ENCODE measurements around the gene ATP9B.

ATP9B gene

GRCh38 chr18:79418642-79419041 is 349.4 kb downstream of the ATP9B start:
- no peak for DNase-seq

DNA sequence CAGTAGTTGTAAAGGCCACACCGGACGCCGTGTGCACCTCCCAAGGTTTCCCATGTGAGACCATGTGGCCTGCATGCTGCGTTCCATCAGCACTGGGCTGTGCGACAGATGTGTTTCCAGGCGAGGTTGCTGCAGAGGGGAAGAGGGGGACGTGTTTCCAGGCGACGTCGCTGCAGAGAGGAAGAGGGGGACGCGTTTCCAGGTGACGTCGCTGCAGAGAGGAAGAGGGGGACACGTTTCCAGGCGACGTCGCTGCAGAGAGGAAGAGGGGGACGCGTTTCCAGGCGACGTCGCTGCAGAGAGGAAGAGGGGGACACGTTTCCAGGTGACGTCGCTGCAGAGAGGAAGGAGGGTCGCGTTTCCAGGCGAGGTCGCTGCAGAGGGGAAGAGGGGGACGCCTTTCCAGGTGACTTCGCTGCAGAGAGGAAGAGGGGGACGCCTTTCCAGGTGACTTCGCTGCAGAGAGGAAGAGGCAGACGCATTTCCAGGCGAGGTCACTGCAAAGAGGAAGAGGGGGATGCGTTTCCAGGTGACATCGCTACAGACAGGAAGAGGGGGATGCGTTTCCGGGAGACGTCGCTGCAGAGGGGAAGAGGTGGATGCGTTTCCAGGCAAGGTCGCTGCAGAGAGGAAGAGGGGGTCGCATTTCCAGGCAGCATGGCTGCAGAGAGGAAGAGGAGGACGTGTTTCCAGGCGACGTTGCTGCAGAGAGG is 351.0 kb downstream of the ATP9B start:
- no peak for DNase-seq

- DNase-seq = no peak
Measured at GRCh38 chr18:79421275-79421857, 352.2 kb downstream of the ATP9B start.

- DNase-seq = no peak
Measured at GRCh38 chr18:79422022-79422782, 353.0 kb downstream of the ATP9B start.

- no peak for DNase-seq
Measured at GRCh38 chr18:79422783-79423165, 353.6 kb downstream of the ATP9B start.

DNA sequence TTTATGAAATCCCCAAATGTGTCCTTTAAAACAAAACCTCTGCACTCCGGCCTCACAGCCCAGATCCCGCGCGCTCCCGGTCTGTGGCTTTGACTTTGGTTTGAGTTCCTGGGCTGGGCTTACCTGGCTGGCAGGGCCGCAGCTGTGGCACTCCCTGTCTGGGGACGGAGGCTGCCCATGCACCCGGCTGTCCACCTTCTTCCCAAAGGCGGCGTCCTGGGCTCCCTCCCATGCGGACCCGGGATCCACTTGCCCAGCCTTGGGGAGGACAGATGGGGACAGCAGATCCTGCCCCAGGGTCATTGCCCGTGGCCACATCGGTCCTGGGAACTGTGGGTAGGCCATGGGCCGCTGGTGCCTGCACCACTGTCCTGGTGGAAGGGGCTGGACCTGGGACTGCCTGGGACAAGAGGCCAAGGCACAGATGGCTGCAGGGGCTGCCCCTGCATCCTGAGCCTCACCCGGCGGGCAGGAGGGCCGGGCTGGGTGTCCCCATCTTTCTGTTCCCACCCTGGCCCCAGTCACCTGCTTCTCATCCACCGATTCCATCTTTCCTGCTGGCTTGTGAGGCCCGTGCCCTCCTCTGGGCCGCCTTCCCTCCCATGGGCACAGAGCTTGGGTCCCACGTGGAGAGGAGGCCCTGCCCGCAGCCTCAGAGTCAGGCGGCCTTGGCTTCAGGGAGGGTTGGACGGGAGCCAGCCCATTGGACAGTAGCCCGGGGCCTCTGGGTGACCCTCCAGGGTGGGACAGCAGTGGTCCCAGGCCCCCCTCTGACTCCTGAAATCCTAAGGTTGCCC is 354.2 kb downstream of the ATP9B start:
- DNase-seq = no peak

GRCh38 chr18:79424008-79424565 is 354.9 kb downstream of the ATP9B start:
- DNase-seq = no peak

- no peak for DNase-seq
Measured at GRCh38 chr18:79424880-79425568, 355.8 kb downstream of the ATP9B start.

GRCh38 chr18:79425569-79425886 is 356.3 kb downstream of the ATP9B start:
- DNase-seq = no peak

- no peak for DNase-seq
Measured at GRCh38 chr18:79426376-79427300, 357.4 kb downstream of the ATP9B start.

- no peak for DNase-seq
Measured at GRCh38 chr18:79427368-79428225, 358.4 kb downstream of the ATP9B start.
